Measurements from ENCODE around the gene AOC2. TPM values are rescaled to one million over a fixed set of nuclear protein-coding genes. Genes with fewer than 3 reads are reported as not detected.

Gene AOC2
- total and polyA plus RNA-seq, 2 of the 13 experiments (the other 11 are each of a cell fraction or from before 2014, with no cell fraction given) = 1.2 to 3.3 TPM

DNA sequence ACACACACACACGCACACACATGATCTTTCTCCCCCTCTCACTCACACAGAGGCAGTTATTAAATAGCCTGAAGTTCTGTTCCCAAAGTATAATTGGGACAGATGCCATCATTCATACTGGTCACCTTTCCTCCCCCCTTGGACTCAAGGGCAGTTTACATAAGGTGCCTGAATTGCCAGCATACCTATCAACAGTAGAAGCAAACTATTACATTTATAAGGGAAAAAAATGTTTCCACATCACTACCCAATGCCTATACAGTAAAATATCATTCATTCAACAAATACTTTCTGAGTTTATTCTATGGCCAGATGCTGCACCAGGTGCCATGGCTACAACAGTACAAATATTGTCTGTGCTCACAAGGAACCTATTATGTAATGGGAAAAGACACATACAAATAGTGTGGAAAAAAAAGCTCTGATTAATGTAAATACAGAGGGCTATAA is 39.4 kb upstream of the AOC2 start (continued):
- TF ChIP-seq, protein P1, sequence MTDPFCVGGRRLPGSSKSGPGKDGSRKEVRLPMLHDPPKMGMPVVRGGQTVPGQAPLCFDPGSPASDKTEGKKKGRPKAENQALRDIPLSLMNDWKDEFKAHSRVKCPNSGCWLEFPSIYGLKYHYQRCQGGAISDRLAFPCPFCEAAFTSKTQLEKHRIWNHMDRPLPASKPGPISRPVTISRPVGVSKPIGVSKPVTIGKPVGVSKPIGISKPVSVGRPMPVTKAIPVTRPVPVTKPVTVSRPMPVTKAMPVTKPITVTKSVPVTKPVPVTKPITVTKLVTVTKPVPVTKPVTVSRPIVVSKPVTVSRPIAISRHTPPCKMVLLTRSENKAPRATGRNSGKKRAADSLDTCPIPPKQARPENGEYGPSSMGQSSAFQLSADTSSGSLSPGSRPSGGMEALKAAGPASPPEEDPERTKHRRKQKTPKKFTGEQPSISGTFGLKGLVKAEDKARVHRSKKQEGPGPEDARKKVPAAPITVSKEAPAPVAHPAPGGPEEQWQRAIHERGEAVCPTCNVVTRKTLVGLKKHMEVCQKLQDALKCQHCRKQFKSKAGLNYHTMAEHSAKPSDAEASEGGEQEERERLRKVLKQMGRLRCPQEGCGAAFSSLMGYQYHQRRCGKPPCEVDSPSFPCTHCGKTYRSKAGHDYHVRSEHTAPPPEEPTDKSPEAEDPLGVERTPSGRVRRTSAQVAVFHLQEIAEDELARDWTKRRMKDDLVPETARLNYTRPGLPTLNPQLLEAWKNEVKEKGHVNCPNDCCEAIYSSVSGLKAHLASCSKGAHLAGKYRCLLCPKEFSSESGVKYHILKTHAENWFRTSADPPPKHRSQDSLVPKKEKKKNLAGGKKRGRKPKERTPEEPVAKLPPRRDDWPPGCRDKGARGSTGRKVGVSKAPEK (CRISPR knock-in tag; IDR thresholded peaks at IDR 0.05; ENCODE audit: borderline replicate concordance) = no peak
- no peak for TF ChIP-seq RFXAP (CRISPR knock-in tag; IDR thresholded peaks at IDR 0.05; ENCODE audit: borderline replicate concordance)
- no peak for TF ChIP-seq HNRNPL (IDR thresholded peaks at IDR 0.05; ENCODE audit: low read depth, low read length)
- TF ChIP-seq NCOA1 (CRISPR knock-in tag; IDR thresholded peaks at IDR 0.05) = no peak
- TF ChIP-seq ZNF501 (CRISPR knock-in tag; IDR thresholded peaks at IDR 0.05) = no peak
- TF ChIP-seq GATAD1 (CRISPR knock-in tag; IDR thresholded peaks at IDR 0.05) = 0 out of 2 replicates have a peak, but pooled peaks have one; percentile 12
- TF ChIP-seq, protein P2, sequence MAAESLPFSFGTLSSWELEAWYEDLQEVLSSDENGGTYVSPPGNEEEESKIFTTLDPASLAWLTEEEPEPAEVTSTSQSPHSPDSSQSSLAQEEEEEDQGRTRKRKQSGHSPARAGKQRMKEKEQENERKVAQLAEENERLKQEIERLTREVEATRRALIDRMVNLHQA (CRISPR knock-in tag; IDR thresholded peaks at IDR 0.05) = no peak
- no peak for TF ChIP-seq ZNF703 (CRISPR knock-in tag; IDR thresholded peaks at IDR 0.05; ENCODE audit: borderline replicate concordance)
- no peak for TF ChIP-seq SMAD1 (CRISPR knock-in tag; IDR thresholded peaks at IDR 0.05; ENCODE audit: borderline replicate concordance, low read depth)
- TF ChIP-seq SALL1 (CRISPR knock-in tag; IDR thresholded peaks at IDR 0.05) = peak; percentile 19; the same call in 1 of the 2 replicates
- TF ChIP-seq, protein P3, sequence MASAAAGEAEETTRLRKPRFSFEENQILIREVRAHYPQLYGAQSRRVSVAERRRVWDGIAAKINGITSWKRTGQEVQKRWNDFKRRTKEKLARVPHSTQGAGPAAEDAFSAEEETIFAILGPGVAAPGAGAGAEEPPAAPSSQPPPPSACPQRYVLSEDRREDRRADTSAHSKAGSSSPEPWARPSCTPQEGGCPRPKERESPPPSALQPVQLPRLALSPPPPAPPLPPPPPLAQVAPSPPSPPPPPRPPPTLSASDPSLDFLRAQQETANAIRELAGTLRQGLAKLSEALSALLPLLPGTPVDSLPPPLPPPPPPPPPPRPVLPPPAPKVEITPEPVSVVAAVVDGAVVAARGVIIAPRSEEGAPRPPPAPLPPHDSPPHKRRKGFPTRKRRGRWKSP (CRISPR knock-in tag; IDR thresholded peaks at IDR 0.05) = no peak
- TF ChIP-seq ZNF7 (CRISPR knock-in tag; IDR thresholded peaks at IDR 0.05) = no peak
- no peak for TF ChIP-seq ZNF350 (CRISPR knock-in tag; IDR thresholded peaks at IDR 0.05; ENCODE audit: borderline replicate concordance, low read depth)
- no peak for TF ChIP-seq CEBPB (IDR thresholded peaks at IDR 0.05; ENCODE audit: borderline replicate concordance, low read depth, low read length)
- no peak for TF ChIP-seq ZNF788 (CRISPR knock-in tag; IDR thresholded peaks at IDR 0.05; ENCODE audit: borderline replicate concordance)
- no peak for TF ChIP-seq KLF16 (CRISPR knock-in tag; IDR thresholded peaks at IDR 0.05)
- no peak for TF ChIP-seq MEIS2 (CRISPR knock-in tag; IDR thresholded peaks at IDR 0.05)
- peak; percentile 83 for TF ChIP-seq RFX1 (IDR thresholded peaks at IDR 0.05)
- TF ChIP-seq ZNF674 (CRISPR knock-in tag; IDR thresholded peaks at IDR 0.05; ENCODE audit: low read depth) = no peak
- TF ChIP-seq RBM22 (optimal IDR thresholded peaks at IDR 0.05; ENCODE audit: low read length) = no peak
- no peak for TF ChIP-seq NFIC (IDR thresholded peaks at IDR 0.05; ENCODE audit: low read length)
- no peak for TF ChIP-seq PAWR (CRISPR knock-in tag; IDR thresholded peaks at IDR 0.05; ENCODE audit: borderline replicate concordance)
- TF ChIP-seq NAIF1 (CRISPR knock-in tag; IDR thresholded peaks at IDR 0.05; ENCODE audit: borderline replicate concordance) = no peak
- TF ChIP-seq TCF7 (IDR thresholded peaks at IDR 0.05; ENCODE audit: low read depth) = no peak
- no peak for TF ChIP-seq ATF1 (CRISPR knock-in tag; IDR thresholded peaks at IDR 0.05)
- no peak for TF ChIP-seq ZKSCAN5 (CRISPR knock-in tag; IDR thresholded peaks at IDR 0.05)
- no peak for TF ChIP-seq TAF15 (IDR thresholded peaks at IDR 0.05; ENCODE audit: low read depth, low read length, poor library complexity, severe bottlenecking)
- TF ChIP-seq, protein P4, sequence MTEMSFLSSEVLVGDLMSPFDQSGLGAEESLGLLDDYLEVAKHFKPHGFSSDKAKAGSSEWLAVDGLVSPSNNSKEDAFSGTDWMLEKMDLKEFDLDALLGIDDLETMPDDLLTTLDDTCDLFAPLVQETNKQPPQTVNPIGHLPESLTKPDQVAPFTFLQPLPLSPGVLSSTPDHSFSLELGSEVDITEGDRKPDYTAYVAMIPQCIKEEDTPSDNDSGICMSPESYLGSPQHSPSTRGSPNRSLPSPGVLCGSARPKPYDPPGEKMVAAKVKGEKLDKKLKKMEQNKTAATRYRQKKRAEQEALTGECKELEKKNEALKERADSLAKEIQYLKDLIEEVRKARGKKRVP (CRISPR knock-in tag; IDR thresholded peaks at IDR 0.05) = no peak

All from HepG2 (cell line).